D721Med (cell line): ENCODE data around the gene IDS.

Source experiments
- DNase-seq: peaks from one replicate; pipeline ENCODE4 v3.0.0; 2011; ENCODE audit warnings: low spot score; ENCODE audit not compliant: insufficient read length
- FAIRE-seq: peaks from 2 replicates; lab custom pipeline; 2011; peaks lifted over from hg19 to GRCh38; lab: Jason Lieb, UNC
- CTCF ChIP-seq: IDR thresholded peaks from 2 replicates; pipeline ENCODE4 v1.5.1; 2012; ENCODE audit warnings: mild to moderate bottlenecking, control low read depth; ENCODE audit not compliant: insufficient read depth; ENCODE audit errors: missing control alignments

IDS gene

DNA sequence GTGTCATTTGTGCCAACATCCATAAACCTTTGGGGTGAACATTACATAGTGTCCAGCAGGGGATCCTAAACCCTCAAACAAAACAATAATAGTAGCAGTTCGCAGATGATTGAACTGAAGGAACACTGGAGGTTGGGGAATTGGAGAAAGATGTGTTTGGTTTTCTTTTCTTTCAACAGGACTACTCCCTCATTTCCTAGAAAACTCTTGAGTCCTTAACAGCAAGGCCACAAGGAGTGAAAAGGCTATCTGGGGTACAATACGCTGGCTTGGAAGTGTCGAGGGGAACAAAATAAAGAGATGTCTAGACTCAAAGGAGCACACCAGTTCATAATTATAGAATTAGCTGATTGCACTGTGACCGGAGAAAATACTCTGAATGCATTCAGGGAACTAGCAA lies 72.1 kb downstream of the IDS start:
- TF ChIP-seq CTCF = no peak
- DNase-seq = no peak
- peak; percentile 44 for FAIRE-seq
